Upper lobe of left lung (tissue), 4 donors: ENCODE results near the gene ZXDC.

Source experiments
- EP300 ChIP-seq, 4 donors: sonication (generic); formaldehyde crosslinking; IDR thresholded peaks; one replicate each; pipeline ENCODE4 v1.5.1; 2017; ENCODE audit warnings: antibody characterized with exemption in 4 of 4, control low read depth in 2 of 4
- TF ChIP-seq, protein P1 (sequence below), 6 experiments: fragments of 450-650 bp in 4 of 6; fragments of 200-600 bp in 2 of 6; sonication (generic) in 2 of 6; IDR thresholded peaks; one replicate each; pipeline ENCODE4 v1.5.1; 2016 to 2019; ENCODE audit warnings: antibody characterized with exemption in 6 of 6

DNA sequence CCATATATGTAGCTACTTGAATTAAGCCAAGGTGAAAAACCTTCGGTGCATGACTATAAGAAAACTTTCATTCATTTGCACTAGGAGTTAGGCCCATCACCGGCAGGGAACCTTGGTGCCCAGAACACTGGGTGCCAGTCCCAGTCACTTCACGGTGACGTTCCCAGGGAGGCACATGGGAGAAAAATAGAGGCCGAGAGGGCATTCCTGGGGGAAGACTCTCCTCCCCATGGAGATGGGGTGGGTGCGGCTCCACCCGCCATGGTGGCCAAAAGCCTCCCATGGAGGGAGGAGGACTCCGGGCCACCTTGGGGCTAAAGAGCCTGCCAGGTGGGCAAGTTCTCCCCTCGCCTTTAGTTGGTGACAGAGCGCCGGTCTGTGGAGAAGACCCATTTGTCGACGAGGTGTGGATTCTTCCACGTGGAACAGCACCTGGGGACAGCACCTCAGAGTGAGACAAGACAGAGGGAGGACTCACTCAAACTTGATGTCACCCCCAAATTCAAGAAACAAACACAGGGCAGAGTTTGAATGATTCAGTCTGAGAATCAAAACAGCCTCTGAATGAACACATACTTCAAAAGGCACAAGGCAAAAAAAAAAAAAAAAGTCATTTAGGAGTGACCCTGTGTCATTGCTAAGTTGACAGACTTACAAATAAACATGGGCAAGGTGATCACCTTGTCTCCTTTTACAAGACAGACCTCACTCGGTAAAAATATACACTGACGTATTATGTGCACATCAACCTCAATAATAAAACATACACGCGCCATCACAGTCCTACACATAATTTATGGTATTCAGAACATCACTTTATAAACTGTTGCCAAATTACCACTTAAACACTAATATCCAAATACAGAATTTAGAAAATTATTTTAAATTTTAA lies 38.6 kb downstream of the ZXDC start:
- TF ChIP-seq, protein P1, sequence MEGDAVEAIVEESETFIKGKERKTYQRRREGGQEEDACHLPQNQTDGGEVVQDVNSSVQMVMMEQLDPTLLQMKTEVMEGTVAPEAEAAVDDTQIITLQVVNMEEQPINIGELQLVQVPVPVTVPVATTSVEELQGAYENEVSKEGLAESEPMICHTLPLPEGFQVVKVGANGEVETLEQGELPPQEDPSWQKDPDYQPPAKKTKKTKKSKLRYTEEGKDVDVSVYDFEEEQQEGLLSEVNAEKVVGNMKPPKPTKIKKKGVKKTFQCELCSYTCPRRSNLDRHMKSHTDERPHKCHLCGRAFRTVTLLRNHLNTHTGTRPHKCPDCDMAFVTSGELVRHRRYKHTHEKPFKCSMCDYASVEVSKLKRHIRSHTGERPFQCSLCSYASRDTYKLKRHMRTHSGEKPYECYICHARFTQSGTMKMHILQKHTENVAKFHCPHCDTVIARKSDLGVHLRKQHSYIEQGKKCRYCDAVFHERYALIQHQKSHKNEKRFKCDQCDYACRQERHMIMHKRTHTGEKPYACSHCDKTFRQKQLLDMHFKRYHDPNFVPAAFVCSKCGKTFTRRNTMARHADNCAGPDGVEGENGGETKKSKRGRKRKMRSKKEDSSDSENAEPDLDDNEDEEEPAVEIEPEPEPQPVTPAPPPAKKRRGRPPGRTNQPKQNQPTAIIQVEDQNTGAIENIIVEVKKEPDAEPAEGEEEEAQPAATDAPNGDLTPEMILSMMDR (IDR thresholded peaks at IDR 0.05) = no peak
- no peak for TF ChIP-seq EP300 (IDR thresholded peaks at IDR 0.05)
